ENCODE results near the gene ZFX.

ZFX gene

DNA sequence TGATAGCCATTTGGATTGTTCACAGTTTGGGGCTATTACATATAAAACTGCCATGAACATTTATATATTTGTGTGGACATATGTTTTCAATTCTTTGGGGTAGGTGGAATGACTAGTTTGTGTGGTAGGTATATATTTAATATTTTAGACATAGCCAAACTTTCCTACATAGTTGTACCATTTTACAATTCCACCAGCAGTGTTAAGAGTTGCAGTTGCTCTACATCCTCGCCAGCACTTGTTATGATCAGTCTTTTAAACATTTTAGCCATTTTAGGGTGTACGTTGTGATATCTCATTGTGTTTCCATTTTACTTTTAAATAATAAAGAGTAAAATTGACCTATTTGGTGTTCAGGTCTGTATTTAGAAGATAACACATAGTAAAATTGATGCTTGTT lies 76.6 kb downstream of the ZFX start:
- H3K27ac ChIP-seq (ENCODE audit: low read depth, low read length), result no peak overlapping the region
- no peak overlapping the region for H3K14ac ChIP-seq (ENCODE audit: low read length)
- DNase-seq, result no peak
- no peaks in the 10 kb centered on the region for H3K9me3 ChIP-seq (ENCODE audit: insufficient read depth, low read depth, low read length)
- H3K36me3 ChIP-seq (ENCODE audit: control insufficient read depth in 1 of 2, insufficient read depth in 2 of 2, low read length in 2 of 2), result no peaks in the 10 kb centered on the region
- no peak overlapping the region for H2BK120ac ChIP-seq (ENCODE audit: insufficient read depth, low read length, poor library complexity)
- WGBS (ENCODE audit: extremely low coverage, insufficient coverage, insufficient read length), result no CpG with 5 or more reads among the region's 2 CpGs
- H3K23ac ChIP-seq (ENCODE audit: low read length), result no peak overlapping the region
- no peak overlapping the region for H3K4me3 ChIP-seq (ENCODE audit: low read depth, low read length)
- no peaks in the 10 kb centered on the region for H3K4me1 ChIP-seq (ENCODE audit: control insufficient read depth in 1 of 2, insufficient read depth in 2 of 2, low read length in 2 of 2)
- no peak overlapping the region for H2BK5ac ChIP-seq (ENCODE audit: low read depth, low read length, poor library complexity)
- no peak overlapping the region for H3K9ac ChIP-seq (ENCODE audit: low read length)
- no peak overlapping the region for H4K8ac ChIP-seq (ENCODE audit: low read depth, low read length)
- no peak overlapping the region for H3K4me2 ChIP-seq (ENCODE audit: low read length)
- H2AK5ac ChIP-seq (ENCODE audit: low read length), result no peak overlapping the region
- no peak overlapping the region for H3K4ac ChIP-seq (ENCODE audit: low read depth, low read length)
- no peaks in the 10 kb centered on the region for H3K79me2 ChIP-seq (ENCODE audit: control insufficient read depth, insufficient read depth, low read length, poor library complexity)
- no peak overlapping the region for H3K18ac ChIP-seq (ENCODE audit: low read length)
- no peak overlapping the region for H4K12ac ChIP-seq (ENCODE audit: low read depth, low read length)
- H2BK12ac ChIP-seq (ENCODE audit: low read length), result no peak overlapping the region
- H2AFZ ChIP-seq (ENCODE audit: insufficient read depth, low read length, poor library complexity), result no peak overlapping the region
- H3K27me3 ChIP-seq (ENCODE audit: insufficient read depth, low read length), result no peaks in the 10 kb centered on the region
- no peaks in the 10 kb centered on the region for H3K79me1 ChIP-seq (ENCODE audit: low read length)
- no peak overlapping the region for H4K91ac ChIP-seq (ENCODE audit: low read depth, low read length)

DNA sequence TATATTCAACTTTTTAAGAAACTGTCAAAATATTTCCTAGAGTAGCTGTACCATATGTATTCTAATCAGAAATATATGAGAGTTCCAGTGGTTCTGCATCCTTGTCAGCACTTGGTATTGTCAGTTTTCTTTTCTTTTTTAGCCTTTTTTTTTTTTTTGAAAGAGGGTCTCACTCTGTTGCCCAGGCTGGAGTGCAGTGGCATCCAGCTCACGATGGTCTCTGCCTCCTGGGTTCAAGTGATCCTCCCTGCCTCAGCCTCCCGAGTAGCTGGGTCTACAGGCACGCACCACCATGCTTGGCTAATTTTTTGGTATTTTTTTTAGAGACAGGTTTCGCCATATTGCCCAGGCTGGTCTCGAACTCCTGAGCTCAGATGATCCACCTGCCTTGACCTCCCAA lies 79.1 kb downstream of the ZFX start:
- Histone ChIP-seq H2BK12ac (ENCODE audit: low read length) (no peak overlapping the region), H3K4ac (ENCODE audit: low read depth, low read length) (no peak overlapping the region), H3K27me3 (ENCODE audit: insufficient read depth, low read length) (no peaks in the 10 kb centered on the region), H3K79me1 (ENCODE audit: low read length) (no peaks in the 10 kb centered on the region), H3K27ac (ENCODE audit: low read depth, low read length) (no peak overlapping the region), H3K23ac (ENCODE audit: low read length) (no peak overlapping the region), H3K9me3 (ENCODE audit: insufficient read depth, low read depth, low read length) (no peaks in the 10 kb centered on the region), H4K12ac (ENCODE audit: low read depth, low read length) (no peak overlapping the region), H2BK5ac (ENCODE audit: low read depth, low read length, poor library complexity) (no peak overlapping the region), H2AFZ (ENCODE audit: insufficient read depth, low read length, poor library complexity) (no peak overlapping the region), H3K79me2 (ENCODE audit: control insufficient read depth, insufficient read depth, low read length, poor library complexity) (no peaks in the 10 kb centered on the region), H3K4me2 (ENCODE audit: low read length) (no peak overlapping the region), H2AK5ac (ENCODE audit: low read length) (no peak overlapping the region), H3K14ac (ENCODE audit: low read length) (no peak overlapping the region), H3K4me1 (ENCODE audit: control insufficient read depth in 1 of 2, insufficient read depth in 2 of 2, low read length in 2 of 2) (no peaks in the 10 kb centered on the region), H3K18ac (ENCODE audit: low read length) (no peak overlapping the region), H4K8ac (ENCODE audit: low read depth, low read length) (no peak overlapping the region), H2BK120ac (ENCODE audit: insufficient read depth, low read length, poor library complexity) (no peak overlapping the region), H3K4me3 (ENCODE audit: low read depth, low read length) (no peak overlapping the region), H3K36me3 (ENCODE audit: control insufficient read depth in 1 of 2, insufficient read depth in 2 of 2, low read length in 2 of 2) (no peaks in the 10 kb centered on the region), H4K91ac (ENCODE audit: low read depth, low read length) (no peak overlapping the region), H3K9ac (ENCODE audit: low read length) (no peak overlapping the region)
- no peak for DNase-seq
- no CpG with 5 or more reads among the region's 5 CpGs for WGBS (ENCODE audit: extremely low coverage, insufficient coverage, insufficient read length)

DNA sequence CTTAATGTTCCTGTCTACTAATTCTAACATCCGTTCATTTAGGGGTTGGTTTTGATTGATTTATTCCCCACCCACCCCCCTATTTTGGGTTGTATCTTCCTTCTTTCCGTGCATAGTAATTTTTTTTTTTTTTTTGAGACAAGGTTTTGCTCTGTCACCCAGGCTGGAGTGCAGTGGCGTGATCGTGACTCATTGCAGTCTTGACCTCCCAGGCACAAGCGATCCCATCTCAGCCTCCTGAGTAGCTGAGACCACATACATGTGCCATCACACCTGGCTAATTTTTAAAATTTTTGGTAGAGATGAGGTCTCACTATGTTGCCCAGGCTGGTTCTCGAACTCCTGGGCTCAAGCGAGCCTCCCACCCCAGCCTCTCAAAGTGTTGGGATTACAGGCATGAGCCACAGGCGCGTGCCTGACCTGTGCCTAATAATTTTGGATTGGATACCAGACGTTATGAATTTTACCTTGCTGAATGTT lies 79.9 kb downstream of the ZFX start:
- peak in 1 of 2 donors; percentile 11 for DNase-seq
- Histone ChIP-seq H3K4ac (ENCODE audit: low read depth, low read length) (no peak overlapping the region), H3K4me3 (ENCODE audit: low read depth, low read length) (no peak overlapping the region), H3K9me3 (ENCODE audit: insufficient read depth, low read depth, low read length) (no peaks in the 10 kb centered on the region), H3K23ac (ENCODE audit: low read length) (no peak overlapping the region), H4K8ac (ENCODE audit: low read depth, low read length) (no peak overlapping the region), H3K27me3 (ENCODE audit: insufficient read depth, low read length) (no peaks in the 10 kb centered on the region), H3K79me1 (ENCODE audit: low read length) (no peaks in the 10 kb centered on the region), H3K4me2 (ENCODE audit: low read length) (no peak overlapping the region), H3K27ac (ENCODE audit: low read depth, low read length) (no peak overlapping the region), H2BK12ac (ENCODE audit: low read length) (no peak overlapping the region), H2AK5ac (ENCODE audit: low read length) (no peak overlapping the region), H4K12ac (ENCODE audit: low read depth, low read length) (no peak overlapping the region), H3K79me2 (ENCODE audit: control insufficient read depth, insufficient read depth, low read length, poor library complexity) (no peaks in the 10 kb centered on the region), H3K36me3 (ENCODE audit: control insufficient read depth in 1 of 2, insufficient read depth in 2 of 2, low read length in 2 of 2) (no peaks in the 10 kb centered on the region), H3K14ac (ENCODE audit: low read length) (no peak overlapping the region), H3K4me1 (ENCODE audit: control insufficient read depth in 1 of 2, insufficient read depth in 2 of 2, low read length in 2 of 2) (no peaks in the 10 kb centered on the region), H3K18ac (ENCODE audit: low read length) (no peak overlapping the region), H4K91ac (ENCODE audit: low read depth, low read length) (no peak overlapping the region), H3K9ac (ENCODE audit: low read length) (no peak overlapping the region), H2BK5ac (ENCODE audit: low read depth, low read length, poor library complexity) (no peak overlapping the region), H2AFZ (ENCODE audit: insufficient read depth, low read length, poor library complexity) (no peak overlapping the region), H2BK120ac (ENCODE audit: insufficient read depth, low read length, poor library complexity) (no peak overlapping the region)
- no CpG with 5 or more reads among the region's 10 CpGs for WGBS (ENCODE audit: extremely low coverage, insufficient coverage, insufficient read length)

DNA sequence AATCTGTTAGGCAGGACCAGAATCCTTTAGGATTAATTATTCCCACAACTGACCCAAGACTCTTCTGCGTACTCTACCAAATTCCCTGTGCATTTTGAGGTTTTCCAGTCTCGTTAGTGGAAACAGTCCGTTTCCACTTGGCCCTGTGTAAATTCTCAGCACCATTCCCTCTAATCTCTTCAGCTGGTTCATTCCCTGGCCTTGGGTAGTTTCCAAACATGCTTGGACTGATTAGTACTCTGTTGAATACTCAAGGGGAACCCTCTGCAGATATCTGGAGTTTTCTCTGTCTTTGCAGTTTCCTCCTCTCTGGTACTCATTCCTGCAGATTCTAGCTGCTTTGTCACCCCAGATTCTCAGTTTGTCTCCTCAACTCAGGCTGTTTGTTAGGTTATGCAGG lies 80.4 kb downstream of the ZFX start:
- no peak overlapping the region for H4K12ac ChIP-seq (ENCODE audit: low read depth, low read length)
- H3K4ac ChIP-seq (ENCODE audit: low read depth, low read length), result no peak overlapping the region
- no CpG with 5 or more reads among the region's 3 CpGs for WGBS (ENCODE audit: extremely low coverage, insufficient coverage, insufficient read length)

More for the DNA sequence above, 80.4 kb downstream of the ZFX start:
- Histone ChIP-seq H3K4me3 (ENCODE audit: low read depth, low read length) (no peak overlapping the region), H3K27ac (ENCODE audit: low read depth, low read length) (no peak overlapping the region), H3K4me1 (ENCODE audit: control insufficient read depth in 1 of 2, insufficient read depth in 2 of 2, low read length in 2 of 2) (no peaks in the 10 kb centered on the region), H3K23ac (ENCODE audit: low read length) (no peak overlapping the region), H2BK12ac (ENCODE audit: low read length) (no peak overlapping the region), H3K36me3 (ENCODE audit: control insufficient read depth in 1 of 2, insufficient read depth in 2 of 2, low read length in 2 of 2) (no peaks in the 10 kb centered on the region), H2AFZ (ENCODE audit: insufficient read depth, low read length, poor library complexity) (no peak overlapping the region), H3K79me1 (ENCODE audit: low read length) (no peaks in the 10 kb centered on the region), H2BK120ac (ENCODE audit: insufficient read depth, low read length, poor library complexity) (no peak overlapping the region), H3K18ac (ENCODE audit: low read length) (no peak overlapping the region), H2BK5ac (ENCODE audit: low read depth, low read length, poor library complexity) (no peak overlapping the region), H3K9ac (ENCODE audit: low read length) (no peak overlapping the region), H3K27me3 (ENCODE audit: insufficient read depth, low read length) (no peaks in the 10 kb centered on the region), H3K4me2 (ENCODE audit: low read length) (no peak overlapping the region), H4K8ac (ENCODE audit: low read depth, low read length) (no peak overlapping the region), H4K91ac (ENCODE audit: low read depth, low read length) (no peak overlapping the region), H3K79me2 (ENCODE audit: control insufficient read depth, insufficient read depth, low read length, poor library complexity) (no peaks in the 10 kb centered on the region), H3K14ac (ENCODE audit: low read length) (no peak overlapping the region), H2AK5ac (ENCODE audit: low read length) (no peak overlapping the region), H3K9me3 (ENCODE audit: insufficient read depth, low read depth, low read length) (no peaks in the 10 kb centered on the region)
- no peak for DNase-seq

All from trophoblast cell (in vitro differentiated cells and primary cell).